ENCODE data around the gene TNIK.

DNA sequence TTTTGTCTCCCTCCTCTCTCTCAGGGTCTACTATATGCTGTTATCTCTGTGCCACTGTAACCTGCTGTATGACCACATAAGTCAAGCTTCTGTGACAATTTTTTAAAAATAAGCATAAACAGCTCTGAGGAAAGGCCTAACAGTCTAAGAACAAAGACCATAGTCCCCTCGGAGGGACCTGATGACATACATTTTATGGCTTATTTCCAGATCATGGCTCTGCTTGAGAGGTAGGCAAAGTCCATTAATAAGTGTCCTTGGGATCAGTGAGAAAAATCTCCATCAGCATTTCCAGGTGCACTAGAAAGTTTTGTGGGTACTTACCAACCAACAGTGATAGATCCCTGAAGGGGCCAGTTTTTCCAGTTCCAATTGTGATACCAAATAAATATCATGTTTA lies 123.8 kb downstream of the TNIK start:
- TF ChIP-seq POLR2AphosphoS5 (IDR thresholded peaks at IDR 0.05; ENCODE audit: low read depth, low read length) (no peak), POLR2A (IDR thresholded peaks at IDR 0.05; ENCODE audit: low read depth, low read length) (no peak), POU2F2 (IDR thresholded peaks at IDR 0.05; ENCODE audit: low read depth, low read length) (no peak), PAX5 (IDR thresholded peaks at IDR 0.05; ENCODE audit: insufficient read depth, low read length, severe bottlenecking) (no peak)

All from GM12891 (cell line).